SU-DHL-6 (cell line): Measurements from ENCODE around the gene TMPRSS11A.

Source experiments
- CTCF ChIP-seq: fragments of 200-600 bp; sonication (generic); IDR thresholded peaks from one replicate; pipeline ENCODE4 v1.5.1; 2017; ENCODE audit warnings: antibody characterized with exemption, mild to moderate bottlenecking, low read length, moderate library complexity; ENCODE audit not compliant: insufficient read depth, poor library complexity, severe bottlenecking
- EZH2phosphoT487 ChIP-seq: fragments of 200-600 bp; sonication (generic), shearing (Covaris generic); conservative IDR thresholded peaks from 2 replicates; pipeline ENCODE4 v1.6.1; 2018; ENCODE audit warnings: mild to moderate bottlenecking, antibody characterized with exemption, low read length, moderate library complexity, mixed read lengths

GRCh38 chr4:67880866-67881610, 82.3 kb downstream of the TMPRSS11A start:
- TF ChIP-seq CTCF, result no peak
- TF ChIP-seq EZH2phosphoT487, result no peak
